LNCaP clone FGC (cell line): ENCODE data around the gene KRI1.
"Not testable (repeated sequence)": the region's sequence is repeated elsewhere in the genome, so short reads cannot be mapped to it uniquely, and the experiment has no call there.

Source experiments
- DNase-seq: peaks from one replicate; pipeline ENCODE4 v3.0.0-alpha.2; 2011; ENCODE audit warnings: low read depth
- H3K4me3 ChIP-seq: 2 replicates; pipeline ENCODE4 v1.5.1; 2011; ENCODE audit warnings: mild to moderate bottlenecking, low read depth, low read length, control low read depth
- CTCF ChIP-seq: IDR thresholded peaks from 2 replicates; pipeline ENCODE4 v1.5.1; 2012; ENCODE audit warnings: mild to moderate bottlenecking; ENCODE audit not compliant: control insufficient read depth, insufficient read depth; ENCODE audit errors: extremely low read depth

The KRI1 gene

GRCh38 chr19:10538204-10538983 is 27.4 kb downstream of the KRI1 start:
- no peak for TF ChIP-seq CTCF
- DNase-seq: no peak
- H3K4me3 ChIP-seq: no peak overlapping the region

DNA sequence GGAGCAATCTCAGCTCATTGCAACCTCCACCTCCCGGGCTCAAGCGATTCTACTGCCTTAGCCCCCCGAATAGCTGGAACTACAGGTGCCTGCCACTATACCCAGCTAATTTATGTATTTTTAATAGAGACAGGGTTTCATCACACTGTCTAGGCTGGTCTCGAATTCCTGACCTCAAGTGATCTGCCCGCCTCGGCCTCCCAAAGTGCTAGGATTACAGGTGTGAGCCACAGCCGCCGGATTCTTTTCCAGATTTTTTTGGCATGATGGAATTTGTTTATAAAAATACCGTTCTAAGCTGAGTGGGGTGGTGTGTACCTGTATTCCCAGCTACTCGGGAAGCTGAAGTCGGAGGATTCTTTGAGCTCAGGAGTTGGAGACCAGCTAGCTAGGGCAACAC is 28.1 kb downstream of the KRI1 start:
- TF ChIP-seq CTCF: no peak
- DNase-seq: no peak
- H3K4me3 ChIP-seq: no peak overlapping the region

DNA sequence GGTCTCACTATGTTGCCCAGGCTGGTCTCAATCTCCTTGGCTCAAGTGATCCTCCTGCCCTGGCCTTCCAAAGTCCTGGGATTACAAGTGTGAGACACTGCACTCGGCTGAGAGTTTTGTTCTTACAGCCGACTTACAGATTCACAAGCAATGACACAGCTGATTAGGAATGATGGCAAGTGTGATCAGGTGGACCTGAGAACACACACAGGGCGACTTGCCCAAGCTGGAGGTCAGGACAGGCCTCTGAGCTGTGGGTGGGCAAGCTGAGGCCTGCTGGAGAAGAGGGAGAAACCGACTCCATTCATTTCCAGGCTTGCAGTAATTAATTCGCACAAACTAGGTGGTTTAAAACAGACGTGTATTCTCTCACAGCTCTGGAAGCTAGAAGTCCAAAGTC is 30.2 kb downstream of the KRI1 start:
- TF ChIP-seq CTCF: no peak
- H3K4me3 ChIP-seq: no peak overlapping the region
- DNase-seq: no peak

GRCh38 chr19:10533646-10534386 is 32.0 kb downstream of the KRI1 start:
- no peak for TF ChIP-seq CTCF
- DNase-seq: no peak
- no peak overlapping the region for H3K4me3 ChIP-seq

- no peak overlapping the region for H3K4me3 ChIP-seq
- no peak for DNase-seq
- no peak for TF ChIP-seq CTCF
Observed at GRCh38 chr19:10532457-10532856, 33.4 kb downstream of the KRI1 start.

GRCh38 chr19:10526887-10527286 is 38.9 kb downstream of the KRI1 start:
- H3K4me3 ChIP-seq, DNase-seq: not testable (repeated sequence)

DNA sequence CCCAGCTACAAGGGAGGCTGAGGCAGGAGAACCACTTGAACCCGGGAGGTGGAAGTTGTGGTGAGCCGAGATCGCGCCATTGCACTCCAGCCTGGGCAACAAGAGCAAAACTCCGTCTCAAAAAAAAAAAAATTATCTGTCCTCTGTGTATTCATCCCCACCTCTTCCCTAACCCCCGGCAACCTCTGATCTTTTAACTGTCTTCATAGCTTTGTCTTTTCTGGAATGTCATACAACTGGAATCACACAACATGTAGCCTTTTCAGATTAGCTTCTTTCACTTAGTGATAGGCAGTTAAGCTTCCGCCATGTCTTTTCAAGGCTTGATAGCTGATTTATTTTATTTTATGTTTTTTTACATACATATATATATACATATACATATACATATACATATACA is 40.2 kb downstream of the KRI1 start:
- no peak for DNase-seq
- no peak for TF ChIP-seq CTCF
- no peak overlapping the region for H3K4me3 ChIP-seq
